Kidney capillary endothelial cell (primary cell): ENCODE results near the gene MYO18B.

Source experiments
- DNase-seq: peaks from one replicate; pipeline ENCODE4 v3.0.0-alpha.2; 2018; ENCODE audit warnings: low spot score

Gene MYO18B

DNA sequence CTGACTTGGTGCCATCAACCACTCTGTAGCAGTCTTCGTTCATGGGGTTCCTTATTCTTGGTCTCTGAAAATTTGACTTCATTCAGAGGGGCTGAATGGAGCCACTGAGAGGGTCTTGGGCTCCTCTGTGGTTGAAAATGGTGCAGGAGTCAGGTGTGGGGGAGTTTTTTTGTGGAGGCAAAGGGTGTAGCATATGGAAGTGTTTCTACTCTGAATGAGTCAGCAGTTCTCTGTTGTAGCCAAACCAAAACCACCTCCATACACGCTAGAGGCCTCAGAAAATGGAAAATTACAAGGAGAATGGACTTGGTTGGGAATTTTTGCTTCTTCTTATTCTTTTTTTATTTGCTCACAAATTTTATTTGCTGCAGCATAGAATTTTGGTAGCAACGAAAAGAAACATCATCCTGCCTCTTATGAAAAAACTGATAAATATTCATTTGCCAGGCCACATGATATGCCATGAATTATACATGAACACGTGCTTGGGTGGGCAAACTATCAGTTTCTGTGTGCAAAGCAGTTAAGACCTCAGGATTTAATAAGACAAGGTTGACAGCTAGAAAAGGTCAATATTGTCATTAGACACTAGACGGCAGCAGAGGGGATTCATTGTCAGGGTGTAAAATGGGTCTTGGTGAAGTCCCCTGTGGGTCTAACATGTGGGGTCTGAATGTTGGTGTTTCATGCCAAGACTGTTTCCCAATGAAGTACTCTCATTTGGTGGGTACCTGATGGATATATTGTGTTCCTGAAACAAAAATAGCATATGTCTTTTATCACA, 111.7 kb downstream of the MYO18B start:
- DNase-seq: no peak

DNA sequence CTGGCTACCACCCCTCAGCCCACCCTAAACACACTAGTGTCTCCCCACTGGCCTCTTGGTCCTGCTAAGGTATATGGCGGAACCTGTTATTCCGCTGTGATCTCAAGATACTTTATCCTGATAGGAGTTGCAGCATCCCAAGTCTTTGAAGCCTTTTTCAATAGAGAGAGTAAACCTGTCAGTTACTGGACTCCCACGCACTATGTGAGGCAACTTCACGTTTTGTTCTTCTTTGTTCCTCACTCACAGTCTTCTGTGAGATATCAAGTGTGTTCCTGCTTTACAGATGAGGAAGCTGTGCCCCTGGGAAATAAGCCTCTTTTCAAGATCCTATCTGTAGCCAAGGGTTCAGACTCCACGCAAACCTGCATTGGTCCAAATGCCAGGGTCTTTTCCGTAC, 127.8 kb downstream of the MYO18B start:
- no peak for DNase-seq

DNA sequence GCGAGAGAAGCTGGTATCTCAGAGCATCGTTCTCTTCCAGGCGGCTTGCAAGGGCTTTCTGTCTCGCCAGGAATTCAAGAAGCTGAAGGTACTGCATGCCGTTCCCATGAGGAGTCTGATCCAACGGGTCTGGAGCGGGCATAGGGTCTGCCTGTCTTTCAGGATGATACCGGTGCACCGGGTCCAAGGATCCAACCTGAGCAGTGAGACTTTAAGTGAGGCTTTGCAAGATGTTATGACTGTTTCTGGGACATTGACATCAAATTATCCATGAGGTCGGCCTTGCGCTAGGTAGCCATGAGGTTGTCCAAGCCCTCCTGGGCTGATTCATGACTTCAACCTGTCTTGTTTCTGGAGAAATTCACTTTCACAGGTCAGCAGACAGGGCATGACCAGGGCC, 132.3 kb downstream of the MYO18B start:
- DNase-seq: no peak

DNA sequence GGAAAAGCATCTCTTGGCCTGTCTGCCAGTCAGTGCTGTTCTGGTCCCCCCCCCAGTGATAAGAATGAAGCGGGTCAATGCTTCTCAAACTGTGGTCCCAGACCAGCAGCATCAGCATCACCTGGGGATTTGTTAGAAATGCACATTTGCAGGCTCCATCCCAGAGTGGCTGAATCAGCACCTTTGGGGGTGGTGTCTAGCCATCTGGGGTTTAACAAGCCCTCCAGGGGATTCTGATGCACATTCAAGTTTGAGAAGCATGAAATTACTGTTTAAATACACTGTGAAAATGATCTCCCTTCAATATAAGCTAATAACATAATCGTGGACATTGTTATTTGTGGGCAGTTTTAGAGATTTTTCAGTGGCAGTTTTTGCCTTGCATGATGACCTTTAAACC, 133.5 kb downstream of the MYO18B start:
- DNase-seq: no peak

DNA sequence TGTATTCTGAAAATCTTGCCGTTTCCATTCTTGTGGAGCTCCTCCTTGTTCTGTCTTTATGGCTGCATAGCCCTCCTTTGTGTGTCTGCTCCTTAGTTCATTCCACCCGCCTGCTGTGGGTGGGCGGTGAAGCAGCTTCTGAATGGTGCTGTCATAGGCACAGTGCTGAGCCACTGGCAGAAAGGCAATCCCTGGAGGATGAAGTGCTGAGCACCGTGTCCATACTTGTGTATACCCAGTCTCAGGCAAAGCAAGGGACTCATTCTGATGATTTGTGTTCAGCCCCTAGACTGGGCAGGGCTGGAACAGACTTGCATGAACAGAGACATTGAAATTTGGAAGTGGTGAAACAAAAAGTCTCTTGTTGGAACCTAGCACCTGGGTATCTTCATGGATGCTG, 134.9 kb downstream of the MYO18B start:
- no peak for DNase-seq

DNA sequence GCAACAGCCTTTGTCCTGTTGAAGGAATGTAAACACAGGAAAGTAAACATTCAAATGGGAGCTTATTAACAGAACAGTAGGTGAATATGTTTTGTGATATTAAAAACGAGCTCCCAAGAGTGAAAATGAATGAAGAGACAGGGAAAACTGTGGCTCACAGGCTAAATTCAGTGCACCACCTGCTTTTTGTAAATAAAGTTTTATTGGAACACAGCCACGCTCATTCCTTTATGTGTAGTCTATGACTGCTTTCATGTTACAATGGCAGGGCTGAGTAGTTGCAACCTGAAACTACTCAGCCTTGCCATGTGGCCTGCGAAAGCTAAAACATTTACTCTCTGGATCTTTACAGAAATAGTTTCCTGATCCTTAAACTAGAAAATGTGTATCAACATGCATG, 136.9 kb downstream of the MYO18B start:
- DNase-seq: no peak

DNA sequence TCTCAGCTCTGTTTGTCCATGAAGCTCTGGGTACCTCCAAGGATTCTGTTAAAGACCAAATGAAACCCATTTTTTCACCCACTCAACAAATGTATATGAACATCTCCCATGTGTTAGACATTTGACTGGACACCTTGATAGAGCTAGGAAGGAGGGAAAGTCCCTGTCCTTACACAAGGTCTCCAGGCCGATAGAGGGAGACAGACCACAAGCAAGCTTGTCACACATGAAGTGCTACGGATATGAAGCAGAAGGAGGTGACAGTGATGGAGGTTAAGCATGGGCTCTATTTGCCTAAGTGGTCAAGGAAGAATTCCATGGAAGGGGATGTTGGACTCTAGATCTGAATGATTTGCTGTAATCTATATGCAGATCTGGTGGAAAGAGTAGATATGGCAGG, 138.5 kb downstream of the MYO18B start:
- DNase-seq: no peak

DNA sequence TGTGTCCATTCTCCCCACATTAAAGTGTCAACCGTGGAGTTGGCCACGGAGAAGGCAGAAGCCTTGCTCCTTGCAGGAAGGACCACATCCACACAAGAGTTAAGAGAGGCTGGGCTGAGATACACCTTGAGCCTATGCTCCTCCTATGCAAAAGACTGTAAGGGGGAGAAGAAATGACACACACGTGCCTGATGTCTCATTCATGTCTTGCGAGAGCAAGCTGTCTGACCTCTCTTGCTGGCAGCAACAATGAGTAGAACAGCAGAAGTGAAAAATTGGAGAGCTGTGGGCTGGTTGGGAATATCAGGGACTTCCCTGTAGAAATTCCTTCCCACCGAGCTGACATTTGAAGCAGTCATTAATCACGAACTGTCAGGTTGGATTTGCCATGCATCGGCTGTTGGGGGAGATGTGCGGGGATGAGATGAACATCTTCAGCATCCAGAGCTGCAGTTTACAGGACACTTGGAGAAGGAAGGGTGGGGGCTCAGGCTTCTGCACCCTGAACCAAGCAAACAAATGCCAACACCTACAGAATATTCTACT, 139.3 kb downstream of the MYO18B start:
- DNase-seq: no peak

DNA sequence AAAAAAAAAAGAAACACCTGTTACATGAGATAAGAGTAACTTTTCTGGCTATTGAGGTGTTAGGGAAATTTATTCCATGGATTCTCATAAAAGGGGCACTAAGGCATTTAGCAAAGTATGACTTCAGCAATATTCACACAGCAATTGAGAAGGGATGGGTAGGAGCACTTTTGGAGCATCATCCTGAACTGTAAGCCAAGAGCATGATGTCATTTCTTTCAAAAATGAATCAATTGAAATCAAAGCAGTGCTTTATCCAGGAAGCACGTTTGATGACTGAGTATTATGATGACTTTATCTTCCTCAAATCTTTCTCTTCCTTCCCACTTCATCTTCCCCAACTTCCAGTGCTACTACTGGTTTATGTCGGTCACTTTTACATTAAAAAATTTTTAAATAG, 140.4 kb downstream of the MYO18B start:
- DNase-seq: no peak

DNA sequence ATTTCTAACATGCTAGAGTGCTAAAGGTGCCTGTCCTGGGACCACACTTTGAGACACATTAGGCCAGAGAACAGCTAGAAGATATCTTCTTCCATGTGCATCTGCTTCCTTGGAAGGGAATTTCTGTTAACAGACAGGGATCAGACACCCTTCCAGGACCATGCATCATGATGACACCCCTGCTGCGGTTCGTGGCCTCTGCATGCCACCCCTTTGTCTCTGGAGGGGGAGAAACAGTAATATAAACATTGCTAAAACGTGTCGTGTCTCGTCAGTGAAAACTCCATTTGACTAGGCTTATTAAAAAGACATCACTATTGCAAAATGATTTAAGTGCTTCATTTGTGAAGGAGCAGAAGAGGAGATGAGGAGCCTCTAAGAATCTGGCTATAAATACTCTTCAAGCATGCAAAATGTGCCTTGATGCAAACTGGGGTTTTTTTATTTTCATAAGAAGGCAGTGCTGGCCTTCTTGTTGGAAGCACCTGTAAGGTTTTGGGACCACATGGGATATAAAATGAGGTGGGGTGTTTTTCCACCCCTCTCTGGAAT, 141.6 kb downstream of the MYO18B start:
- DNase-seq: no peak

DNA sequence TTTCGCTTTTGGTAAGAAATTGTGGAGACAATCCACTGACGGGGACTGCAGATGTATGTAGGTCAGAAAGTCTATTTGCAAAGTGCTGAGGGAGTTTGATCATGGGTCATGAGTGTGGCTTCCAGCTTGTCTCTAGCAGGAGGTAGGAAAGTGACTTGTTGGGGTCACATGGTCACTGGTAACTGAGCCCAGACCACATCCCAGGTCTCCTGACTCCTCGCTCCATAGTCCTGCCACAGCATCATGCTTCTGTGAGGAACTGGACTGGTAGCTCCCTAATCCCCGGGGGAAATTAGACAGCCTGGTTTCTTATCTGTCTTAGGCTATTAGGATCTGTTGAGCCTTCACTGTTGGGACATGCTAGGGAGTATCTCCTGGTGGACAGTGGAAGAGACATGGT, 142.1 kb downstream of the MYO18B start:
- DNase-seq: no peak

DNA sequence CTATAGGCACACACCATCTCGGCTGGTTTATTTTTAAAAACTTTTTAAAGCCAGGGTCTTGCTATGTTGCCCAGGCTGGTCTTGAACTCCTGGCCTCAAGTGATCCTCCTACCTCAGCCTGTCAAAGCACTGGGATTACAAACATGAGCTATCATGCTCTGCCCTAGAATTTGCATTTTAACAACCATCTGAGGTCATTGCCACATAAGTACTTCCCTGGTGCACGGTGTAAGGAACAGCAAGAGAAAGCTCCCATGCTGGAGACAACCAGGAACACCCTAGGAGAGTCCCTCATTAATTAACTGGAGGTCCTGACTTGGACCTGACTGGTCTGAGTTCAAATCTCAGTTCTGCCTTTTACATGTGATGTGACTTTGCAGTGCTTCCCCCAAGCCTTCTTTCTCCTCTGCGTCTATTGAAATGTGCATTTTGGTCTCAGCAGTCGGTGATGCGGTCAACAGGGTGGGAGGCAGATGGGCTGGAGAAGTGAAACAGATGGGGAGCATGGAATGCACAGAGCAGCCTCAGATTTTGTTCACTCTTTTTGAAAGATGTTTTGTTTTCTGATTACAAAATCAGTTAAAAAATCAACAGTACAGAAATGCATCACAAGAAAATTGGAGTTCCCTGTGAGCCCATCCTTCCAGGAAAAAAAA, 146.5 kb downstream of the MYO18B start:
- DNase-seq: no peak

DNA sequence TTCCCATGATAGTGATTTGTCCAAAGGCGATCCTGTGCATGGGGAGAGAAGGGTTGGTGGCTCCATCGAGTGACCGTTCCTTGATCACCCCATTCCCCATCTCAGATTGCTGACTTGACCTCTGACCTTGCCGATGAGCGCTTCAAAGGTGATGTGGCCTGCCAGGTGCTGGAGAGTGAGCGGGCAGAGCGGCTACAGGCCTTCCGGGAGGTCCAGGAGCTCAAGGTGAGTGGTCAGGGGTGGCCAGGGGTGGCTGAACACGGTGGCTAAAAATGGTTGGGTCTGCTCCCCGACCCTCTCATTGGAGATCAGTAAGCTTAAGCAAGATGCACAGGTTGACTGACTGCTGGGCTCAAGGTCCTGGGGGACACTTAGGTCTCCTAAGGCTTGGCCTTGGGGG, 148.7 kb downstream of the MYO18B start:
- DNase-seq: no peak

DNA sequence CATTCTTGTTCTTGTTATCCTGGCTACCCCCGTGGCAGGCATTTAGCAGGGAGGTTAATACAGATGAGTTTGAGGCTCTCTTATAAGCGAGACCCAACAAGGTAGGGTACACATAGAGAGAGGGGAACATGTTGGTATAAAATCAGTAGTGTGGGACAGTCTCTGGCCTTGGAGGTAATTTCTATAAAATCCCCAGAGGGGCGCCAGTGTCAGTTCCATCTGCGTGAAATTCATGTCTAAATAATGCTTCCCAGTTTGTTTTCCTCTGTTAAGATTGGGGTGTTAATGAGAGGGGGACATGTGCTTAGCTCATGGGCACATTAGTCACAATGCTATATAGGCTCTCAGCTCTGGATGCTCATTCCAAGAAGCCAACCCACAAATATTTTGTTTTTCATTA, 150.7 kb downstream of the MYO18B start:
- DNase-seq: no peak

DNA sequence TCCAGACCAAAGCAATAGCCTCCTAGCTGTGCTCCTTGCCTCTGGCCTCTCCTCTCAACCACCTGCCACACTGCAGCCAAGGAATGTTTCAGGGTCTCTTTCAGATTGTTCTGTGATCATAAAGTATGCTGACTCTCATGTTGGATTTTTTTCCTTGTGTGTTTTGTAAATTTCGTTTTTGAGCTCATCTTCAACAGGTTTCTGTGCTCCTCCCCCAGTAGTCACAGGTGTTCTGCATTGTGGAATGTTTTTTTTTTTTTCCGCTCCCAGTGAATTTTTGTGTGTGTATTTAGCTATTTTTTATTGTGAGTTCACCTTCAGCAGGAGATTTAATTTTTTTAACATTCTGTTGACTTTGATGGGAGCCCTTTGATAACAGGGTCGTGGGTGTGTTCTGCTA, 153.7 kb downstream of the MYO18B start:
- no peak for DNase-seq

DNA sequence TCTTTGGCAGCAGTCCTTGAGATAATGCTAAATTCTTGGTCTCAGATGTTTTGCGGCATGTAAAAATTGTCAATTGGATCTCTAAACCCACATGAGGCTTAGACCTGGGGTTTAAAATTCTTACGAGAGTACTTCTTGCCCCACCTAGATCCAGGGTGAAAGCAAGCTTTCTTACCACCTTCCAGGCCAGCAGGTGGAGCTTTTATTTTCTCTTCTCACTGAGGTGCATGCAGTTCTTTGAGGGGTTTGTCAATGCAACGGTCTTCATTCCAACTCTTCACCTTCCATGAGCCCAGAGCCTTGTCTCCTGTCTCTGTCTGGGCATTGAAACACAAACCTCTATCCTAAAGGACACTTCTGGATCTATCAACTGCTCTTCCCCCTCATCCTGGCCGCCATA, 154.1 kb downstream of the MYO18B start:
- DNase-seq: no peak

DNA sequence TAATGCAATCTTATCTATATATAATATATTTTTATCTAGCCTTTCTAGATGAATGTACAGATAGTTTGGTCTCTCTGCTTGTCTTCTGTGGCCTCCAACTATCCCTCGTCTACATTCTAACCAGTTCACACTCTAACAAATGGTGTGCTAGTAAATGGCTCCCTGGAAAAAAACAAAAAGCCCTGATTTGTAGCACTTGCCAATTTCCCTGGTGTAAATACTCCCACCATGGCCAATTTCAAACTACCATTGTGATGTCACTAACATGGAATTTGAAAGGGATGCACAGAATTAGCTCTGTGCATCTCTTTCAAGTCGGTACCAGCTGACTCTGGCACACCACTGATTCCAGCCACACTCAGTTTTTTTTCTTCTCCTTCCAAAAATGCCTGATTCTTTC, 154.6 kb downstream of the MYO18B start:
- DNase-seq: no peak

DNA sequence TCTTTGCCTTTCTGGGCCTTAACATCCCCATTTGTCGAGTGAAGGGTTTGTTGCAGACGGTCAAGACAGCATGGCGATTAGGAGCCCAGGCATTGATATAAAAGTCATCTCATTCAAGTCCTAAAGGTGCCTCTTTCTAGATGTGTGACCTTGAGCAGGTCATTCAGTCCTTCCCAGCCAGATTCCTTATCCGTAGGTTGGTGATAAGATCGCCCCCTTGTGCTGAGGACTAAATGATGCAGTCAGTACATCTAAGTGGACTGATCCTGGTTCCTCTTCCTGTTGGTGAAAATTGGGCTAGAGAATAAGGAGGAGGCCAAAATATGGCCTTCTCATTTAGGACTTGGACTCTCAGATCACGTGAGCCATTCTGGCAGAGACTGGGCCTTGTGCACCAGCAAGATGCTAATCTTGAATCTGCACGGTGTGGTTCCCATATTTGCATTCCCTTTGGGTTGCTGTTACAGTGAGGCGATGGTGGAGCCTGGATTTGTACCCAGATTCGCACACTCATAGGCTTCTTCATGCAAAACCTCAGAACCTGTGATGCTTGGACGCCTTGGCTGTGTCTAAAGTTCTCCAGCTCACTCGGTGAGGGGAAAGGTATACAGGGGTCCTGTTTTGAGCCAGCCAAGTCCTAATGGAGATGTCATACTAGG, 156.8 kb downstream of the MYO18B start:
- DNase-seq: no peak

DNA sequence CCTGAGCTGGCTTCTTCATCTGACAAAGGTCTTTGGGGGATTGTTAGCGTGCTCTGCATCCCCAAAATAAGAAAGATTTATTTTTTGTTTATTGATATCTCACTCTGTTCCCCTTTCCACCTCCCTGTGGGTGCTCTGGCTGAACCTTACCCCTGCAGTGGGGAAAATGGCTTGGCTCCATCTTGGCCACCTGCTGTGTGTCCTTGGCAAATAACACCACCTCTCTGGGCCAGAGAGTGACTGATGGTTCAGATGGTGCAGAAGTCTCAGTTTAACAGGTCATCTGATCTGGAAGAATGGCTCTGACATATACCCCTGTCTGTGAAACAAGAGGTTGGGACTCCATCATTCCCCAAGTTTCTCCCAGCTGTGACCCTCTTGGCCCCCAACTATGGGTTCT, 157.6 kb downstream of the MYO18B start:
- DNase-seq: no peak

DNA sequence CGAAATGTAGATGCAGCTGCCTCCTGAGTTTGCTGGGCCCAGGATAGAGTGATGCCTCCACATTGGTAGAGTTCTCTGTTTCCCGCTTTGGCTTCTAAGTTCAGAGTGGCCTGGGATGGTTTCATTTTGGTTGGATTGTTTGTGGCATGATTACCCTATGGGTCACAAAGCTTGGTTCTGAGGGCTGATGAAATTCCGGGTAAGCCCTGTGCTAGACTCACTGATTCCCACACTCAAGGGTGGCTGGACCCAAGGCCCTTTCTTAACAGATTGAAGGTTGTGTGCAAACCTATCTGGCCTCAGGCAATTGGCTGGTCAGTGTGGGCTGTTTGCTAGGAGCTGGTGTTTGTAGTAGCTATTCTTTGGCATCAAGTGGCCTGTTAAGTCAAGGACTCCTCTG, 158.4 kb downstream of the MYO18B start:
- DNase-seq: no peak

DNA sequence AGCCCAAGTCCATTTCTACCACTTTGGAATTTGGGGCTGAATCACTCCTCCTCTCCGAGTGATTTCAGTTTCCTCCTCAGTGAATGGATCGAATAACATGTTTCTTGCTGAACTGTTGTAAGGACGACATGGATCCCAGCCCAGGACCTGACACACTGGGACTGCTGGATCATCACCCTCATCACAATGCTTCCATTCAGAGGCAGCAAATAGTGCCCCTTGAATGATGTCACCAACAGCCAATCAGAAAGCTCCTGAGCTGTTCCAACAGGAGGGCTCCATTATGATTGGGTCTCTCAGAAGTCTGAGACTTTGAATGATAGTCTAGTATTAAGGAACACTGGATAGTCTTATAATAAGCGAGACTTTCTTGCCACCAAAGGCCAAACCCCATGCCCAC, 158.9 kb downstream of the MYO18B start:
- no peak for DNase-seq

DNA sequence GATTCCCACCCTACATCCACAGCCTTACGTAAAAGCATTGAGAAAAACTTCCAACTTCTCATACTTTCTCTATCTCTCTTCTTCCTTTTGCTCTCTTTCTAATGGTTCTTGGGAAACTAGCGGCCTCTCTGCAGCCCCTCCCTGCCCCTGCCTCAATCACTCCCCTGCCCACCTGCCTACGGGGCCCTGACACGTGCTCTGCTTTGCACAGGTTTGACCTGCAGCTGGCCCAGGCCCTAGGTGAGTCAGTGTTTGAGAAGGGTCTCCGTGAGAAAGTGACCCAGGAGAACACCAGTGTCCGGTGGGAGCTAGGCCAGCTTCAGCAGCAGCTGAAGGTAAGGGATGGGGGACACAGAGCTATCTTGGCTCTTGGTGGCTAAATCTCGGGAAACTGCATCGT, 160.4 kb downstream of the MYO18B start:
- no peak for DNase-seq

DNA sequence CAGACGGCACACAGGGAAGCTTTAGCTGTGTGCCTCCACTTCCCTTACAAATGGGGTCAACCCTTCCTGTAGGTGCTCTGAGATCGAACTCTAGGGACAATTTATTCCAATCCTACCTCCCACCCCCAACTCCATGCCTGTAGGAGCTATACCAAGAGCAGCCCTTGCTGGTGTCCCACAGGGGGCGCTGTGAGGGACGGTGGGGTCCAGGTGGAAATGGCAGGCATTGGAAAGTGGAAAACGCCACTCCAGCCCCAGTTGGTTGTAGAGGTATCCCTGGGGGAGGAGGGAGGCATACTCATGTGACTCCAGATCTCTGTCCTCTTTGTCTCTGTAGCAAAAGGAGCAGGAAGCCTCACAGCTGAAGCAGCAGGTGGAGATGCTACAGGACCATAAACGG, 161.3 kb downstream of the MYO18B start:
- DNase-seq: no peak
